ENCODE data around the gene ADH4. TPM values are rescaled to one million over a fixed set of nuclear protein-coding genes. Genes with fewer than 3 reads are reported as not detected.

The ADH4 gene
- total and polyA plus RNA-seq, 9 of the 15 experiments (the other 6 are each of a cell fraction or from before 2014, with no cell fraction given): not detected

DNA sequence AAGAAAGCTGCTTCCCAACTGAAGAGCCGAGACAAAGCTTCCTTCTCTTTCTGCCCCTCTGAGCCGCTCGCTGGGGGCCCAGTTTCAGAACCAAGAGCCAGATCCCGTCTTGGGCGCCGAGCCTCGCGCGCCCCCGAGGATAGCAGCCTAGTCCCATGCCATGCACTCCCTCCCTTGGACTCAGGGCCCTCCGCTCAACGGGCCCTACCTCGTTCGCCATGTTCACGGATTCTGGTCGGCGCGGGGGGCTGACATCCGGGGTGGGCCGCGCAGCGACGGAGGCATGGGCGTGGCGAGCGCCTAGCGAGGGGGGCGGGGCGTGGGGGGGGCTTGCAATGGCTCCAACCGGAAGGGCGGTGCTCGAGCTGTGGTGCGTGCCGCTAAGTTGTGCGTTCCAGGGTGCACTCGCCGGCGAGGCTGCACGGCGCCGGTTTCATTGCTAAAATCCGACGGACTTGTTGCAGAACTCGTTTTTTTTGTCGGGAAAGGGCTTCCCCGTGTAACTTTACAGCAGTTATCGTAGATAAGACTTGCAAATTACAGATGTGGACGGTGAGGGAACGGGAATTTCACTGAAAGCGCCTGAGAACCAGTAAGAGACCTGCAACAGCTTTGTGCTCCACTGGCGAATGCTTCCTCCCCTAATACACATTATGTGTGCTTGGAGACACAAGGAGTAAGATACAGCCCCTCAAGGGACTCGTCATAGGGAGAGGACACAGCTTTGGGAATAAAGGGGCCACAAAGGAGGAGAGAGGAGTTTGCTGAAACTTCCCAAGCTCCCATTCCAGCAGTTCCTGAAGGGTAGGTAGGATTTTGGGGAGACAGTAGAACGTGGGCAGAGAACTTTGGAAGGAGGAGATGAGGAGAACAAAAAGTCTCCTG lies 55.4 kb downstream of the ADH4 start, which contains the start of gene ADH5 (continued):
- TF ChIP-seq UBTF (IDR thresholded peaks at IDR 0.05; ENCODE audit: borderline replicate concordance in 1 of 2, low read depth in 2 of 2, low read length in 2 of 2) (0 out of 4 replicates have a peak, but pooled peaks of 1 of the 2 experiments have one; percentile 61), HDGF (IDR thresholded peaks at IDR 0.05) (no peak), SNRNP70 (optimal IDR thresholded peaks at IDR 0.05; ENCODE audit: low read depth, low read length) (no peak), ZNF79 (CRISPR knock-in tag; IDR thresholded peaks at IDR 0.05; ENCODE audit: low read depth) (no peak), SMC3 (conservative IDR thresholded peaks at IDR 0.05; ENCODE audit: insufficient read depth, low read depth, low read length) (no peak), GATAD2A (IDR thresholded peaks at IDR 0.05) (no peak), NR4A1 (CRISPR knock-in tag; IDR thresholded peaks at IDR 0.05) (no peak), NR4A1 (tag; IDR thresholded peaks at IDR 0.05) (no peak), ZNF277 (CRISPR knock-in tag; IDR thresholded peaks at IDR 0.05; ENCODE audit: borderline replicate concordance) (no peak), TEAD1 (CRISPR knock-in tag; IDR thresholded peaks at IDR 0.05) (0 out of 4 replicates have a peak, but pooled peaks of 1 of the 2 experiments have one; percentile 1), MCM3 (IDR thresholded peaks at IDR 0.05) (no peak), FOXO4 (CRISPR knock-in tag; IDR thresholded peaks at IDR 0.05) (no peak), MAZ (CRISPR knock-in tag; conservative IDR thresholded peaks at IDR 0.05 in 1 of 2, IDR thresholded peaks at IDR 0.05 in 1 of 2) (peak; percentile 51 to 82; a peak in 3 of 4 replicates), FOSL1 (tag; conservative IDR thresholded peaks at IDR 0.05) (no peak), MED1 (CRISPR knock-in tag; IDR thresholded peaks at IDR 0.05; ENCODE audit: borderline replicate concordance) (no peak), SOX6 (IDR thresholded peaks at IDR 0.05) (no peak), NCOR1 (IDR thresholded peaks at IDR 0.05) (no peak), IRF1 (CRISPR knock-in tag; IDR thresholded peaks at IDR 0.05; ENCODE audit: borderline replicate concordance) (no peak), ZNF12 (CRISPR knock-in tag; IDR thresholded peaks at IDR 0.05) (0 out of 2 replicates have a peak, but pooled peaks have one; percentile 52)
- TF ChIP-seq, protein P1, sequence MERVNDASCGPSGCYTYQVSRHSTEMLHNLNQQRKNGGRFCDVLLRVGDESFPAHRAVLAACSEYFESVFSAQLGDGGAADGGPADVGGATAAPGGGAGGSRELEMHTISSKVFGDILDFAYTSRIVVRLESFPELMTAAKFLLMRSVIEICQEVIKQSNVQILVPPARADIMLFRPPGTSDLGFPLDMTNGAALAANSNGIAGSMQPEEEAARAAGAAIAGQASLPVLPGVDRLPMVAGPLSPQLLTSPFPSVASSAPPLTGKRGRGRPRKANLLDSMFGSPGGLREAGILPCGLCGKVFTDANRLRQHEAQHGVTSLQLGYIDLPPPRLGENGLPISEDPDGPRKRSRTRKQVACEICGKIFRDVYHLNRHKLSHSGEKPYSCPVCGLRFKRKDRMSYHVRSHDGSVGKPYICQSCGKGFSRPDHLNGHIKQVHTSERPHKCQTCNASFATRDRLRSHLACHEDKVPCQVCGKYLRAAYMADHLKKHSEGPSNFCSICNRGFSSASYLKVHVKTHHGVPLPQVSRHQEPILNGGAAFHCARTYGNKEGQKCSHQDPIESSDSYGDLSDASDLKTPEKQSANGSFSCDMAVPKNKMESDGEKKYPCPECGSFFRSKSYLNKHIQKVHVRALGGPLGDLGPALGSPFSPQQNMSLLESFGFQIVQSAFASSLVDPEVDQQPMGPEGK (CRISPR knock-in tag; IDR thresholded peaks at IDR 0.05; ENCODE audit: borderline replicate concordance): no peak

All from K562 (cell line).